ENCODE data around the gene YPEL1. TPM values are rescaled to one million over a fixed set of nuclear protein-coding genes. Genes with fewer than 3 reads are reported as not detected.

Gene YPEL1
- total and polyA plus RNA-seq, 8 donors = 2.4 to 20.9 (median 18.3) TPM

DNA sequence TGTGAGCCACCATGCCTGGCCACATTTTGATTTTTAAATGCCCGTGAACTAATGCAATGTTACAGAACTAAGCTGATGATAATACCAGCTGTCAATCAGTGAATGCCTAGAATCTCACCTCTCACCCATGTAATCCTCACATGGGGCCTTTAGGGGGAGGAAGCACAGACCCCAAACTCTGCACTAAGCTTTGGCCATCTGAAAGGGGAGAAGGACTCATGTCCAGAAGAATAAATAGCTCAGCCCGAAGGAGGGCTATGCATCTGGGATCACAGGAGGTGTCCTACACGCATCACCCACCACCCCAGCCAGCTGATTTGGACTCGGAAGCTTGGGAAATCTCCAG lies 36.0 kb upstream of the YPEL1 start:
- Histone ChIP-seq H3K36me3 (peaks cover 2 to 64% of the 10 kb centered on the region in 2 donors), H3K4me3 (no peak overlapping the region), H3K27ac (no peak overlapping the region), H3K4me1 (peaks cover 0 to 24% of the 10 kb centered on the region in 2 donors), H3K9me3 (no peaks in the 10 kb centered on the region), H3K27me3 (no peaks in the 10 kb centered on the region)
- TF ChIP-seq, protein P1, sequence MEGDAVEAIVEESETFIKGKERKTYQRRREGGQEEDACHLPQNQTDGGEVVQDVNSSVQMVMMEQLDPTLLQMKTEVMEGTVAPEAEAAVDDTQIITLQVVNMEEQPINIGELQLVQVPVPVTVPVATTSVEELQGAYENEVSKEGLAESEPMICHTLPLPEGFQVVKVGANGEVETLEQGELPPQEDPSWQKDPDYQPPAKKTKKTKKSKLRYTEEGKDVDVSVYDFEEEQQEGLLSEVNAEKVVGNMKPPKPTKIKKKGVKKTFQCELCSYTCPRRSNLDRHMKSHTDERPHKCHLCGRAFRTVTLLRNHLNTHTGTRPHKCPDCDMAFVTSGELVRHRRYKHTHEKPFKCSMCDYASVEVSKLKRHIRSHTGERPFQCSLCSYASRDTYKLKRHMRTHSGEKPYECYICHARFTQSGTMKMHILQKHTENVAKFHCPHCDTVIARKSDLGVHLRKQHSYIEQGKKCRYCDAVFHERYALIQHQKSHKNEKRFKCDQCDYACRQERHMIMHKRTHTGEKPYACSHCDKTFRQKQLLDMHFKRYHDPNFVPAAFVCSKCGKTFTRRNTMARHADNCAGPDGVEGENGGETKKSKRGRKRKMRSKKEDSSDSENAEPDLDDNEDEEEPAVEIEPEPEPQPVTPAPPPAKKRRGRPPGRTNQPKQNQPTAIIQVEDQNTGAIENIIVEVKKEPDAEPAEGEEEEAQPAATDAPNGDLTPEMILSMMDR (IDR thresholded peaks at IDR 0.05) = no peak
- DNase-seq = no peak
- no peak for ATAC-seq
- intact Hi-C loops (cut with DNase I) = no loop called here

DNA sequence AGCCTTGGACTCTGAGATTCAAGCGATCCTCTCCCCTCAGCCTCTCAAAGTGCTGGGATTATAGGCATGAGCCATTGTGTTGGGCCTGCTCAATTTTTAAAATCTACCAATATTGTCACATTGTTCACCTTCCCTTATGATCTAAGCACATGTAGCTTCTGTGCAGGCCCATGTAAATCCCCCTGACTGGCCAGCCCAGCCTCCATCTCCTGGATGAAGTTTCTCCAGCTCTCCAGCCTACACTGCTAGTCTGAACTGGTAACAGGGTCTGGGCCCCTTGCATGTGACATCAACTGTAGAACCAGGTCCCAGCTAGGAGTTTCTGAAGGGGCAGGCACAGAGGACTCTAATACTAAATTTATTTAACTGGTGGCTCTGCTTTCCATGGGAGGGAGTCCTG lies 32.8 kb upstream of the YPEL1 start:
- Histone ChIP-seq H3K27me3 (no peaks in the 10 kb centered on the region), H3K27ac (no peak overlapping the region), H3K4me3 (no peak overlapping the region), H3K4me1 (peaks cover 0 to 20% of the 10 kb centered on the region in 2 donors), H3K9me3 (no peaks in the 10 kb centered on the region), H3K36me3 (peaks cover 2 to 96% of the 10 kb centered on the region in 2 donors)
- intact Hi-C loops (cut with DNase I) = no loop called here
- TF ChIP-seq, protein P1 (IDR thresholded peaks at IDR 0.05) = no peak
- DNase-seq = no peak
- ATAC-seq = no peak

DNA sequence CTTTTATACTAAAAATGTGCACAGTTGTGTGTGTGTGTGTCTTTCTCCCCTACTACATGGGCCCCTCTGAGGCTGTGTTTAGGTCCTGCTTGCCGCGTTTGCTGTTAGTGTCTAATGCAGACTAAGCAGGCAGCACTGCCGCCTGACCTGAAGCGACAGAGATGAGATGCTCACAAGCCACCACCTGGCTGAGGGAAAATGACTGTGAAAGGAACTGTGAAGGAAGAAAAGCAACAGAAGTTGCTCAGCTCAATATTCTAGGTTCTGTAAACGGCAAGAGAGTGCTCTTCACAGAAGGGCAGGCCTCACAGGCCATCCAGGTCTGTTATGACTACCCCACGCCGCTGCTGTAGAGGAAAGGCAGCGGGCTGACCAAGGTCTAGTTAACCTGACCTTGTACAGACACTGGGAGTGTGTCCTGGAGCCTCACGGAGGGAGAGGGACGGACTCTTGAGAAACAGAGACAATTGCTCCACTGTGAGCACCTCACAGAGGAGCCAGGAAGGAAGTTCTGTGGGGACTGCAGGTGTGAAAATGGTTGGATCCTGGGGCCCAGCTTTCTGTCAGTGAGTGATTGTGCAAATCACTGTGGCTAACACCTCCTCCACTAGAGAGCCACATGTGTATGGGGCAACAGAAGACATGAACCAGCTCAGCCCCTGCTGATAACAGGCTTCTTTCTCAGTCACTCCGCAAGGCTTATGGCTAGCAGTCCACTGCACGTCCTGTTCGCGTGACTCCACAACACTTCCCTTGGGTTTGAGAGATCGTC lies 31.3 kb upstream of the YPEL1 start:
- Histone ChIP-seq H3K27ac (peak overlapping the region in 1 of 2 donors; percentile 60), H3K27me3 (no peaks in the 10 kb centered on the region), H3K4me3 (no peak overlapping the region), H3K4me1 (peaks cover 0 to 8% of the 10 kb centered on the region in 2 donors), H3K9me3 (no peaks in the 10 kb centered on the region), H3K36me3 (peaks cover 2 to 100% of the 10 kb centered on the region in 2 donors)
- ATAC-seq = peak; percentile 24
- TF ChIP-seq, protein P1 (IDR thresholded peaks at IDR 0.05) = no peak
- DNase-seq = no peak
- intact Hi-C loops (cut with DNase I) = no loop called here

DNA sequence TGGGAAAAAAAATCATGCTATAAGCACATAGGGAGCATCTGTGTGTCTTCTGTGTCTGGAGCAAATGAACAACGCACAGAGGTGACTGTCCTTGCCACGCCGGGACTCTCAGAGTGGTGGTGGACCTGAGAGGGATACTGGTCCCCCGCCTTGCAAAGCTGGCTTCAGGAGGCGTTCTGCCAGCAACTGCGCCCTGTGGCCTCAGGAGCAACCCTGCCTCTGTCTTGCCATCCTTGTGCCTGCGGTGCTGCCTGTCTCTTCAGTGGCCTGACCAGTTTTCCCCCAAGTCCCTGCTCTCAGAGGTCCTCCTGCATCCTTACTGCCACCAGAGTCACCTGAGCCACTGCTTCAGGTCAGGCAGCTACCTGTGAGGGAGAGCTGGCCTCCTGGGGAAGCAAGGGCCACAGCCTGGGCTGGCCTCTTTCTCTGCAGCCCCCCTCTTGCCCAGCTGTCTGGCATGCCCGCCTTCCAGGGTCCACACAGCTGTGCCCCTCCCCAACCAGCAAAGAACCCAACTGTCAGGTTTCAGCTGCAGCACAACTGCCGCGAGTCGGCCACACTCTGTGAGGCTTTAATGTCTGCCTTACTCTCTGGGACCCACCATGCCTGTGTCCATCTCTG lies 30.4 kb upstream of the YPEL1 start:
- Histone ChIP-seq H3K4me1 (peaks cover 0 to 9% of the 10 kb centered on the region in 2 donors), H3K9me3 (no peaks in the 10 kb centered on the region), H3K27ac (peak overlapping the region in 1 of 2 donors; percentile 60), H3K4me3 (no peak overlapping the region), H3K36me3 (peaks cover 2 to 100% of the 10 kb centered on the region in 2 donors), H3K27me3 (no peaks in the 10 kb centered on the region)
- TF ChIP-seq, protein P1 (IDR thresholded peaks at IDR 0.05) = no peak
- intact Hi-C loops (cut with DNase I) = no loop called here
- no peak for ATAC-seq
- DNase-seq = no peak

DNA sequence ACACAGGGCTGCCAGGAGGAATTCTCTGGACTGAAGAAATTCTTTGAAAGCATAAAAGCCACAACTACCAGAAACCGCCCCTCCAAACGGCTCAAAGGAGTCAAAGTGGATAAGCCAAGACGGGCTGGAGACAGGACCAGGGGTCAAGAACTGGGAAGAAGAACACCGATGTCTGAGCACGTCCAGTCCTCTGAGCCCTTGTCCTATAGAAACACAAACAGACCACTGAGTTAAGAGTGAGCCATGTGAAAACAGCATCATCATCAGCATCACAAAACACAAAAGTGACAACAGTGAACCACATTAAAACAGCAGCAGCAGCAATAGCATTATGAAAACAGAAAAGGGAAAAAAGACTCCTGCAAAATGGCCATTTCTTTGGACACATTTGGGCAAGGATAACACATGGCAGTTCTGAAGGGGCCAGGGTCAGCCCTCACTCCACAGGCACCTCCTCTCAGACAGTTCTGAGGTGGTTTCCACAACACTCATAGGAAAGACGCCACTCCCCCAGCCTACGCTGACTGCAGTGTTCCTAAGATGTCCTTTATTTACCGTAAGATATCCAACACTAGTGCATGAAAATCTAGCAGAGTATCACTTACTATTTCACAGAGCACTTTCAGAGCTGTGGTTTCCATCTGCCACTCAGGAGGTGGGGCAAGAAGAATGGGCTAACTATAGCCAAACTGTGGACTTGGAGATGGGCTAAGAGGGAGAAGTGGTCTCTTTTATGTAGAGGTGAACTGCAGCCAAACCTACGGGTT lies 28.6 kb upstream of the YPEL1 start:
- Histone ChIP-seq H3K27me3 (no peaks in the 10 kb centered on the region), H3K9me3 (no peaks in the 10 kb centered on the region), H3K4me3 (no peak overlapping the region), H3K36me3 (peaks cover 2 to 90% of the 10 kb centered on the region in 2 donors), H3K4me1 (peaks cover 0 to 10% of the 10 kb centered on the region in 2 donors), H3K27ac (peak overlapping the region in 1 of 2 donors; percentile 13)
- ATAC-seq = no peak
- intact Hi-C loops (cut with DNase I) = no loop called here
- no peak for DNase-seq
- TF ChIP-seq, protein P1 (IDR thresholded peaks at IDR 0.05) = no peak

Measured in left lung (tissue), 10 donors.